HG03432 (cell line): Measurements from ENCODE around the gene C17orf58.
"Not testable (repeated sequence)": the region's sequence is repeated elsewhere in the genome, so short reads cannot be mapped to it uniquely, and the experiment has no call there.

Experiments used
- ATAC-seq: cut with Tn5 transposase; IDR thresholded peaks from one replicate; pipeline ENCODE4 v1.9.1; 2021; ENCODE audit warnings: mild to moderate bottlenecking, moderate library complexity; ENCODE audit not compliant: unreplicated experiment

The C17orf58 gene

GRCh38 chr17:67996301-67997171 lies at the start of gene C17orf58:
Gene C17orf58 (minus strand): TSS chr17:67996469. CDS start chr17:67996198, 271 bp downstream.
- ATAC-seq: not testable (repeated sequence)

GRCh38 chr17:68036304-68037147 lies 40.3 kb upstream of the C17orf58 start:
- no peak for ATAC-seq

GRCh38 chr17:68035523-68036303 lies 39.4 kb upstream of the C17orf58 start, which contains the start of gene KPNA2:
Gene KPNA2 (plus strand): TSS chr17:68035735. CDS start chr17:68037133, 1,398 bp downstream.
- peak; percentile 93 for ATAC-seq

GRCh38 chr17:68035131-68035522 lies 38.9 kb upstream of the C17orf58 start:
- peak; percentile 91 for ATAC-seq

- no peak for ATAC-seq
These were observed 38.1 kb upstream of the C17orf58 start for GRCh38 chr17:68034452-68034776.

GRCh38 chr17:68033636-68034451 lies 37.6 kb upstream of the C17orf58 start:
- ATAC-seq: no peak

GRCh38 chr17:68029512-68030215 lies 33.4 kb upstream of the C17orf58 start:
- ATAC-seq: no peak

- not testable (repeated sequence) for ATAC-seq
These were observed 26.3 kb upstream of the C17orf58 start for GRCh38 chr17:68022547-68022946.

GRCh38 chr17:68021963-68022362 lies 25.7 kb upstream of the C17orf58 start:
- no peak for ATAC-seq

GRCh38 chr17:68020791-68021190 lies 24.5 kb upstream of the C17orf58 start:
- not testable (repeated sequence) for ATAC-seq

GRCh38 chr17:68020409-68020756 lies 24.1 kb upstream of the C17orf58 start:
- ATAC-seq: peak; percentile 8

- peak; percentile 94 for ATAC-seq
These were observed 23.6 kb upstream of the C17orf58 start for GRCh38 chr17:68019675-68020408.

GRCh38 chr17:68019336-68019674 lies 23.0 kb upstream of the C17orf58 start:
- ATAC-seq: no peak

GRCh38 chr17:68018493-68018892 lies 22.2 kb upstream of the C17orf58 start:
- ATAC-seq: not testable (repeated sequence)

- ATAC-seq: no peak
These were observed 20.6 kb upstream of the C17orf58 start for GRCh38 chr17:68016838-68017237.

- ATAC-seq: no peak
These were observed 18.9 kb upstream of the C17orf58 start for GRCh38 chr17:68015081-68015723.

- no peak for ATAC-seq
These were observed 17.1 kb upstream of the C17orf58 start for GRCh38 chr17:68013385-68013784.

GRCh38 chr17:68011199-68011665 lies 15.0 kb upstream of the C17orf58 start:
- ATAC-seq: peak; percentile 59
